BE2C (cell line): Measurements from ENCODE around the gene PLSCR4. TPM values are rescaled to one million over a fixed set of nuclear protein-coding genes. Genes with fewer than 3 reads are reported as not detected.
"Not testable (repeated sequence)": the region's sequence is repeated elsewhere in the genome, so short reads cannot be mapped to it uniquely, and the experiment has no call there.

ENCODE experiments used
- DNase-seq: peaks from one replicate; pipeline ENCODE4 v3.0.0-alpha.2; 2020
- H3K27me3 ChIP-seq: fragments of 250-450 bp; sonication (Bioruptor Pico); 2 replicates; pipeline ENCODE4 v1.5.1; 2020; ENCODE audit warnings: mild to moderate bottlenecking
- H3K36me3 ChIP-seq: fragments of 250-450 bp; sonication (Bioruptor Pico); 2 replicates; pipeline ENCODE4 v1.5.1; 2020; ENCODE audit warnings: mild to moderate bottlenecking
- H3K4me1 ChIP-seq: fragments of 250-450 bp; sonication (Bioruptor Pico); 2 replicates; pipeline ENCODE4 v1.5.1; 2020
- H3K4me3 ChIP-seq: 2 replicates; pipeline ENCODE4 v1.5.1; 2011; ENCODE audit warnings: low read depth, low read length
- H3K9me3 ChIP-seq: fragments of 250-450 bp; sonication (Bioruptor Pico); 2 replicates; pipeline ENCODE4 v1.5.1; 2020
- polyA plus RNA-seq: library from polyadenylated mRNA; unstranded; fragments of >200 nt; gene quantifications from one replicate; pipeline ENCODE4 v1.2.1, GENCODE V29; 2012; ENCODE audit warnings: low read depth, missing spikeins; ENCODE audit not compliant: insufficient read length, insufficient read depth
- TF ChIP-seq, protein P1 (sequence below): IDR thresholded peaks from 2 replicates; pipeline ENCODE4 v1.5.1; 2012; ENCODE audit warnings: mild to moderate bottlenecking, low read depth, low read length

PLSCR4 gene
- not detected for polyA plus RNA-seq

DNA sequence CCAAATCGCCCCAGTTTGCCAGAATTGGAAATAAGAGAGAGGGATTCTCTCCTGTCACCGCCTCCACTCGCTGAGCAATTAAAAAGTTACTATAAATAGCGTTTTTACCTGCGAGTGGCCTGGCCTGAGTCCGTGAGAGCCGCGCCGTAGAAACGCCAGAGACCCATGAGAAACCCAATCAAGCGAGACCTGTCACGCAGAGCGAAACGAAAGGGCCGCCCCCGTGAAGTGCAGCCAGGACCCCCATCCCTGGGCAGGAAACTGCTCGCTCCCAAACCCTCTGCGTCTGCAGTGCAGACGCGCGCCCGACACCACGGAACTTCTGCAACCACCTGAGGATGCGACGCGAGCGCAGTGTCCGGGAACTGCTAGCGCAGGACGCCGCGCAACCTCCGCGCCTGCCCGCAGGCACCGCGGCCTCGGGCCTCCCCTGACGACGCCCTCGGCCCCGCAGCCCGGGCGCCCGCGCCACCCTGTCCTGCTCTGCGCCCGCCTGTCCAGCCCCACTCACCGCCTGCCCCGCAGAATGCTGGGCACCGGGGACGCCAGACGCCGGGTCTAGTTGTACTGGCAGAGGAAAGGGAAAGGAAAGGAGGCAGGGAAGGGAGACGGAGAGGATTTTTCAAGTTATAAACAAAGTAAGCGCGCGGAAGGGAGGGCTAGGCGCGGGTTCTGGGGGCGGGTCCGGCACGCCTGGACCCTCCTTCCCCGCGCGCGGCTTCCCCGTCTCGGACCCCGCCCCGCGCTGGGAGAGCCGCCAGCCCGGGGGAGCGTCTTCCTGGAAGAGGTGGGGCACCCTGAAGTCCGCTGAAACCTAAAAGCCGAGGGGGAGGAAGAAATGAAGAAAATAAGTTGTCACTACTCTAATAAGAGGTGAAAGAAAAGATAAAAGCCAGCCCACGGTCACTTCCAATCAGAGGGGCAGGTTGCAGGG is at the start of gene PLSCR4:
Gene PLSCR4 (minus strand): TSS at position 657 of the 934 bp plus-strand sequence. CDS start 29,034 bp downstream, outside the sequence.
- peak within 1 kb of the TSS; percentile 49 for H3K4me3 ChIP-seq
- H3K9me3 ChIP-seq = no peaks in the 10 kb centered on the region
- TF ChIP-seq, protein P1, sequence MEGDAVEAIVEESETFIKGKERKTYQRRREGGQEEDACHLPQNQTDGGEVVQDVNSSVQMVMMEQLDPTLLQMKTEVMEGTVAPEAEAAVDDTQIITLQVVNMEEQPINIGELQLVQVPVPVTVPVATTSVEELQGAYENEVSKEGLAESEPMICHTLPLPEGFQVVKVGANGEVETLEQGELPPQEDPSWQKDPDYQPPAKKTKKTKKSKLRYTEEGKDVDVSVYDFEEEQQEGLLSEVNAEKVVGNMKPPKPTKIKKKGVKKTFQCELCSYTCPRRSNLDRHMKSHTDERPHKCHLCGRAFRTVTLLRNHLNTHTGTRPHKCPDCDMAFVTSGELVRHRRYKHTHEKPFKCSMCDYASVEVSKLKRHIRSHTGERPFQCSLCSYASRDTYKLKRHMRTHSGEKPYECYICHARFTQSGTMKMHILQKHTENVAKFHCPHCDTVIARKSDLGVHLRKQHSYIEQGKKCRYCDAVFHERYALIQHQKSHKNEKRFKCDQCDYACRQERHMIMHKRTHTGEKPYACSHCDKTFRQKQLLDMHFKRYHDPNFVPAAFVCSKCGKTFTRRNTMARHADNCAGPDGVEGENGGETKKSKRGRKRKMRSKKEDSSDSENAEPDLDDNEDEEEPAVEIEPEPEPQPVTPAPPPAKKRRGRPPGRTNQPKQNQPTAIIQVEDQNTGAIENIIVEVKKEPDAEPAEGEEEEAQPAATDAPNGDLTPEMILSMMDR = no peak
- no peaks in the 10 kb centered on the region for H3K4me1 ChIP-seq
- peak; percentile 20 for DNase-seq
- peaks cover 17% of the 10 kb centered on the region for H3K27me3 ChIP-seq
- no peaks in the 10 kb centered on the region for H3K36me3 ChIP-seq

GRCh38 chr3:146293401-146293800 is 42.5 kb upstream of the PLSCR4 start:
- not testable (repeated sequence) for DNase-seq, H3K9me3 ChIP-seq, H3K4me3 ChIP-seq, H3K27me3 ChIP-seq, H3K4me1 ChIP-seq, H3K36me3 ChIP-seq

DNA sequence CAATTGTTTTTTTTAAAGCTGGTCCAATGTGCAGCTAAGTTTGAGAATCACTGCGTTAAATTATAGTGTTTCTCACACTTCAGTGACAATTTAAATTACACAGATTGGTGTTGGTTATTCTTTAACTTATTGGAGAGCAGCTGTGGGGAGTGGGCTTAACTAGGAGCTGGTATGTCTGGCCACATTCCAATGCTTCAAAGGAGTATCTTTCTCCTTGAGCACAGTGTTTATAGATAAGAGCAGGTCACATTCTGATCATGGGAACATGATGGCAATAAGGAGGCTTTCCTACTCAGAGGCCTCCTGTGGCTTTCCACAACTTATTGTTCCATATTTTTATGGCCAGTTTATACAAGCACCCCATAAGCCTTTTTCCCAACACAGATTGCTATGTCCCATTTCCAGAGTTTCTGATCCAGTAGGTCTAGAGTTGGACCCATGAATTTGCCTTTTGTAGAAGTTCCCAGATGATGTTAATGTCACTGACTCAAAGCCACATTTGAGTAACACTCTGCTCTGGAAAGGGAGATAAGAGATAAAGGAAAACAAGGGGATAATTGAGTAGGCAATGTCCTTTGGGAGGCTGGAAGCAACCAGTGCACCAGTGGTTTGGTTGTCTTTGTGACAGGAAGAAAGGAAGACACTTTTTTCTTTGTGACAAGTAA is 33.0 kb upstream of the PLSCR4 start:
- no peaks in the 10 kb centered on the region for H3K27me3 ChIP-seq
- H3K4me3 ChIP-seq = no peak overlapping the region
- H3K9me3 ChIP-seq = no peaks in the 10 kb centered on the region
- no peaks in the 10 kb centered on the region for H3K4me1 ChIP-seq
- DNase-seq = no peak
- no peaks in the 10 kb centered on the region for H3K36me3 ChIP-seq
- TF ChIP-seq, protein P1 = no peak

GRCh38 chr3:146280864-146281263 is 30.0 kb upstream of the PLSCR4 start:
- DNase-seq = no peak
- TF ChIP-seq, protein P1 = no peak
- no peaks in the 10 kb centered on the region for H3K27me3 ChIP-seq
- no peaks in the 10 kb centered on the region for H3K4me1 ChIP-seq
- H3K9me3 ChIP-seq = no peaks in the 10 kb centered on the region
- no peak overlapping the region for H3K4me3 ChIP-seq
- H3K36me3 ChIP-seq = no peaks in the 10 kb centered on the region

DNA sequence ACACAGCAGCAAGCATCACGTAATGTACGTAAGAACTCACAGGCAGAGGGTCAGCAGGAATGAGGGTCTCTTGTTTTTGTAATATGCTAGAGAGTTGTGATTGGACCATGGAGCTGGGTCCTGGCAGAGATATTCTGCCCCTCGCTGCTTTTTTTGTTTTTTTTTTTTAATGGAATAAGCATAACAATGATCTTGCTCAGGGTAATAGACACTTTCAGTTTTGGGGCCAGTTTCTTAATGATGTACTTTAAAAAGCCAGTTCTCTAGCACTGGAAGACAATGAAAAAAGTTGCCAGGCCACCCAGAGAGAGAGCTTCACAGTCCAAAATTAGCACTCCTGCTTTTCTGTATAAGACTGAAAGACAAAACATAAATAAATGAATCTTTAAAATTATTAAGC is 29.0 kb upstream of the PLSCR4 start:
- no peaks in the 10 kb centered on the region for H3K4me1 ChIP-seq

GRCh38 chr3:146279013-146279412 is 28.1 kb upstream of the PLSCR4 start:
- TF ChIP-seq, protein P1 = no peak

More for the DNA sequence above, 29.0 kb upstream of the PLSCR4 start:
- TF ChIP-seq, protein P1 = no peak
- no peaks in the 10 kb centered on the region for H3K36me3 ChIP-seq
- no peaks in the 10 kb centered on the region for H3K9me3 ChIP-seq
- no peaks in the 10 kb centered on the region for H3K27me3 ChIP-seq
- H3K4me3 ChIP-seq = no peak overlapping the region
- DNase-seq = no peak

More at GRCh38 chr3:146279013-146279412, 28.1 kb upstream of the PLSCR4 start:
- Histone ChIP-seq H3K36me3 (no peaks in the 10 kb centered on the region), H3K27me3 (no peaks in the 10 kb centered on the region), H3K4me3 (no peak overlapping the region), H3K4me1 (no peaks in the 10 kb centered on the region), H3K9me3 (no peaks in the 10 kb centered on the region)
- no peak for DNase-seq
